GM12878 (cell line): Measurements from ENCODE around the gene BCL2. TPM values are rescaled to one million over a fixed set of nuclear protein-coding genes. Genes with fewer than 3 reads are reported as not detected.

ENCODE experiments used
- BCLAF1 ChIP-seq: fragments of 450-650 bp; IDR thresholded peaks from 2 replicates; pipeline ENCODE4 v1.6.1; 2017; ENCODE audit warnings: antibody characterized with exemption, mild to moderate bottlenecking, moderate library complexity
- BMI1 ChIP-seq: fragments of 450-650 bp; IDR thresholded peaks from 2 replicates; pipeline ENCODE4 v1.6.1; 2016; ENCODE audit warnings: mild to moderate bottlenecking, moderate library complexity, borderline replicate concordance
- CBFB ChIP-seq: IDR thresholded peaks from 2 replicates; pipeline ENCODE4 v1.6.1; 2016; ENCODE audit warnings: antibody characterized with exemption, low read depth
- CBX3 ChIP-seq: fragments of 200-600 bp; sonication (generic); IDR thresholded peaks from 2 replicates; pipeline ENCODE4 v1.6.1; 2016; ENCODE audit warnings: low read depth, borderline replicate concordance
- FOXM1 ChIP-seq: IDR thresholded peaks from 2 replicates; pipeline ENCODE4 v1.6.1; 2012; ENCODE audit warnings: low read depth, mild to moderate bottlenecking, inconsistent platforms, low read length, moderate library complexity
- GATAD2B ChIP-seq: fragments of 450-650 bp; conservative IDR thresholded peaks from 2 replicates; pipeline ENCODE4 v1.6.1; 2017; ENCODE audit warnings: low read depth, mild to moderate bottlenecking, moderate library complexity
- MEF2A ChIP-seq: IDR thresholded peaks from 2 replicates; pipeline ENCODE4 v1.6.1; 2011; ENCODE audit warnings: low read depth, mild to moderate bottlenecking, low read length, moderate library complexity; ENCODE audit not compliant: insufficient read depth
- POLR2AphosphoS5 ChIP-seq: IDR thresholded peaks from 2 replicates; pipeline ENCODE4 v1.6.1; 2011; ENCODE audit warnings: mild to moderate bottlenecking, low read length, inconsistent platforms
- RFX5 ChIP-seq: IDR thresholded peaks from 2 replicates; pipeline ENCODE4 v1.6.1; 2011; ENCODE audit warnings: low read depth, low read length, improper control_type of control experiment
- SUZ12 ChIP-seq: fragments of 200-600 bp; sonication (generic); IDR thresholded peaks from one replicate; pipeline ENCODE4 v1.6.1; 2018; ENCODE audit warnings: antibody characterized with exemption, mild to moderate bottlenecking; ENCODE audit not compliant: unreplicated experiment
- TBL1XR1 ChIP-seq: IDR thresholded peaks from 2 replicates; pipeline ENCODE4 v1.6.1; 2012; ENCODE audit warnings: low read depth, low read length, improper control_type of control experiment
- TCF12 ChIP-seq: IDR thresholded peaks from 2 replicates; pipeline ENCODE4 v1.6.1; 2011; ENCODE audit warnings: low read depth, mild to moderate bottlenecking, low read length
- ZBTB40 ChIP-seq: fragments of 450-650 bp; IDR thresholded peaks from 2 replicates; pipeline ENCODE4 v1.6.1; 2016; ENCODE audit warnings: mild to moderate bottlenecking, moderate library complexity, borderline replicate concordance
- ZNF217 ChIP-seq: fragments of 450-650 bp; IDR thresholded peaks from 2 replicates; pipeline ENCODE4 v1.6.1; 2017; ENCODE audit warnings: antibody characterized with exemption, mild to moderate bottlenecking
- ZNF384 ChIP-seq: IDR thresholded peaks from 2 replicates; pipeline ENCODE4 v1.6.1; 2012; ENCODE audit warnings: low read depth, mild to moderate bottlenecking, low read length, improper control_type of control experiment, borderline replicate concordance
- polyA plus RNA-seq, 11 experiments: library from polyadenylated mRNA; depleted of rRNA in 4 of 11; unstranded in 6 of 11; stranded (reverse) in 5 of 11; fragments of >200 nt; fragmentation: Nextera tagmentation in 4 of 11; fragmentation: Illumina TruSeq in 1 of 11; extraction: Ambion mirVana in 4 of 11; extraction: Trizol in 1 of 11; gene quantifications; 1 replicate in 1 of 11; 2 replicates in 10 of 11; pipeline versions ENCODE4 v1.2.1 to v1.2.3, GENCODE V29; 2011 to 2016; ENCODE audit warnings: inconsistent platforms in 2 of 11, missing spikeins in 2 of 11, low read depth in 1 of 11
- total RNA-seq, 4 experiments: library from RNA; depleted of rRNA in 3 of 4; stranded (reverse); fragments of >200 nt in 3 of 4; fragmentation: Illumina TruSeq in 1 of 4; extraction: Trizol in 1 of 4; gene quantifications; 2 replicates each; pipeline versions ENCODE4 v1.2.1 to v1.2.3, GENCODE V29; 2013 to 2021

Gene BCL2
- total and polyA plus RNA-seq, 10 of the 15 experiments (the other 5 are each of a cell fraction or from before 2014, with no cell fraction given): 4.1 to 47.8 (median 19.3) TPM

GRCh38 chr18:63192126-63192884 is 127.3 kb downstream of the BCL2 start (continued):
- TF ChIP-seq ZBTB40 (no peak), BMI1 (no peak), POLR2AphosphoS5 (peak; percentile 31; the same call in 1 of the 2 replicates), MEF2A (no peak), CBFB (no peak), GATAD2B (0 out of 2 replicates have a peak, but pooled peaks have one; percentile 21), ZNF384 (no peak), FOXM1 (no peak), TBL1XR1 (peak; percentile 9; the same call in 1 of the 2 replicates), TCF12 (peak; percentile 67; the same call in 1 of the 2 replicates), RFX5 (no peak), SUZ12 (no peak), ZNF217 (no peak), CBX3 (no peak), BCLAF1 (no peak)
